Sigmoid colon (tissue), 7 donors: ENCODE data around the gene LDB2. TPM values are rescaled to one million over a fixed set of nuclear protein-coding genes. Genes with fewer than 3 reads are reported as not detected.

ENCODE experiments used
- DNase-seq: peaks from one replicate; pipeline ENCODE4 v3.0.0-alpha.2; 2019
- H3K27ac ChIP-seq, 4 donors: fragments of 200-600 bp; sonication (generic); one replicate each; pipeline ENCODE4 v1.5.1; 2016 to 2019; ENCODE audit warnings: mild to moderate bottlenecking in 1 of 4
- H3K27me3 ChIP-seq, 3 donors: fragments of 200-600 bp; sonication (generic); one replicate each; pipeline ENCODE4 v1.5.1; 2019; ENCODE audit warnings: mild to moderate bottlenecking in 1 of 3
- H3K36me3 ChIP-seq, 4 donors: fragments of 200-600 bp; sonication (generic); one replicate each; pipeline ENCODE4 v1.5.1; 2016 to 2019
- H3K4me1 ChIP-seq, 4 donors: fragments of 200-600 bp; sonication (generic); one replicate each; pipeline ENCODE4 v1.5.1; 2017 to 2019
- H3K4me3 ChIP-seq, 4 donors: fragments of 200-600 bp; sonication (generic); one replicate each; pipeline ENCODE4 v1.5.1; 2017 to 2019; ENCODE audit warnings: mild to moderate bottlenecking in 2 of 4, moderate library complexity in 1 of 4
- H3K9me3 ChIP-seq, 4 donors: fragments of 200-600 bp in 3 of 4; sonication (generic) in 3 of 4; one replicate each; pipeline versions ENCODE4 v1.5.1 to v1.6.1; 2013 to 2019
- CTCF ChIP-seq, 4 experiments: fragments of 450-650 bp in 3 of 4; fragments of 200-600 bp in 1 of 4; IDR thresholded peaks; one replicate each; pipeline ENCODE4 v1.5.1; 2016 to 2019; ENCODE audit warnings: antibody characterized with exemption in 4 of 4, mild to moderate bottlenecking in 3 of 4, moderate library complexity in 2 of 4
- EP300 ChIP-seq, 4 donors: sonication (generic); formaldehyde crosslinking; IDR thresholded peaks; one replicate each; pipeline ENCODE4 v1.6.1; 2017; ENCODE audit warnings: antibody characterized with exemption in 4 of 4
- POLR2A ChIP-seq, 2 donors: fragments of 450-650 bp; IDR thresholded peaks; one replicate each; pipeline ENCODE4 v1.6.1; 2016; ENCODE audit warnings: antibody characterized with exemption in 2 of 2, mild to moderate bottlenecking in 2 of 2, moderate library complexity in 2 of 2
- POLR2AphosphoS5 ChIP-seq, 4 donors: sonication (generic); formaldehyde crosslinking; IDR thresholded peaks; one replicate each; pipeline ENCODE4 v1.6.1; 2017; ENCODE audit warnings: antibody characterized with exemption in 4 of 4
- WGBS, 2 donors: extraction: QIAGEN DNeasy Blood & Tissue Kit; methylation state at CpG; one replicate each; pipeline ENCODE4 v1.1.7; 2013; 5-methylcytosine and 5-hydroxymethylcytosine counted together
- intact Hi-C: fragments of 100-400 bp; cut with DNase I; formaldehyde crosslinking; loops from one replicate; pipeline ENCODE4 v1.15.1; 2023
- polyA plus RNA-seq, 3 donors: library from polyadenylated mRNA; stranded (reverse); fragments of 200-250 nt; gene quantifications; one replicate each; pipeline ENCODE4 v1.2.3, GENCODE V29; 2013
- total RNA-seq, 4 donors: library from RNA; depleted of rRNA; stranded (reverse); fragments of >200 nt; gene quantifications; one replicate each; pipeline ENCODE4 v1.1.0, GENCODE V29; 2016
- donor health status: healthy with polysubstance abuse.
- donor health status: Bipolar disorder and iron deficiency.
- donor health status: healthy.

LDB2 gene
- total and polyA plus RNA-seq, 7 donors = 2.1 to 28.5 (median 18.3) TPM

GRCh38 chr4:16677001-16677944, 221.2 kb downstream of the LDB2 start:
- 85 to 89% methylated on average over 5 of the region's 5 CpGs for WGBS, 2 donors
- no peaks in the 10 kb centered on the region for H3K9me3 ChIP-seq

GRCh38 chr4:16676230-16676770, 222.1 kb downstream of the LDB2 start:
- Histone ChIP-seq H3K9me3 (no peaks in the 10 kb centered on the region), H3K36me3 (no peaks in the 10 kb centered on the region), H3K4me3 (no peak overlapping the region), H3K27me3 (no peaks in the 10 kb centered on the region), H3K27ac (no peak overlapping the region), H3K4me1 (peaks cover 0 to 6% (median 1%) of the 10 kb centered on the region in 4 donors)
- 75 to 82% methylated on average over 3 of the region's 3 CpGs for WGBS, 2 donors
- DNase-seq = no peak
- no peak for TF ChIP-seq POLR2A (IDR thresholded peaks at IDR 0.05)
- TF ChIP-seq POLR2AphosphoS5 (IDR thresholded peaks at IDR 0.05) = no peak
- TF ChIP-seq EP300 (IDR thresholded peaks at IDR 0.05) = no peak
- no peak for TF ChIP-seq CTCF (IDR thresholded peaks at IDR 0.05)
- intact Hi-C loops = no loop called here

More at GRCh38 chr4:16677001-16677944, 221.2 kb downstream of the LDB2 start:
- Histone ChIP-seq H3K4me3 (no peak overlapping the region), H3K27me3 (no peaks in the 10 kb centered on the region), H3K36me3 (no peaks in the 10 kb centered on the region), H3K4me1 (peaks cover 0 to 2% (median under 1%) of the 10 kb centered on the region in 4 donors), H3K27ac (no peak overlapping the region)
- TF ChIP-seq POLR2AphosphoS5 (IDR thresholded peaks at IDR 0.05) = no peak
- TF ChIP-seq POLR2A (IDR thresholded peaks at IDR 0.05) = no peak
- TF ChIP-seq EP300 (IDR thresholded peaks at IDR 0.05) = no peak
- no peak for TF ChIP-seq CTCF (IDR thresholded peaks at IDR 0.05)
- DNase-seq = no peak
- intact Hi-C loops = no loop called here

- no peak overlapping the region for H3K27ac ChIP-seq
- H3K9me3 ChIP-seq = no peaks in the 10 kb centered on the region
- TF ChIP-seq POLR2AphosphoS5 (IDR thresholded peaks at IDR 0.05) = no peak
- no peak for TF ChIP-seq CTCF (IDR thresholded peaks at IDR 0.05)
- TF ChIP-seq POLR2A (IDR thresholded peaks at IDR 0.05) = no peak
- 74 to 79% methylated on average over 7 of the region's 7 CpGs for WGBS, 2 donors
- no peaks in the 10 kb centered on the region for H3K36me3 ChIP-seq
- peaks cover 0 to 6% (median 1%) of the 10 kb centered on the region in 4 donors for H3K4me1 ChIP-seq
- no peak overlapping the region for H3K4me3 ChIP-seq
- no peaks in the 10 kb centered on the region for H3K27me3 ChIP-seq
- intact Hi-C loops = no loop called here
- no peak for DNase-seq
Observed at GRCh38 chr4:16674082-16674481, 224.4 kb downstream of the LDB2 start.

- Histone ChIP-seq H3K4me3 (no peak overlapping the region), H3K4me1 (peaks cover 0 to 6% (median 1%) of the 10 kb centered on the region in 4 donors), H3K27ac (peak overlapping the region in 2 of 4 donors; percentile 16 to 20), H3K9me3 (no peaks in the 10 kb centered on the region), H3K36me3 (no peaks in the 10 kb centered on the region), H3K27me3 (no peaks in the 10 kb centered on the region)
- intact Hi-C loops = no loop called here
- DNase-seq = no peak
- TF ChIP-seq POLR2A (IDR thresholded peaks at IDR 0.05) = no peak
- TF ChIP-seq POLR2AphosphoS5 (IDR thresholded peaks at IDR 0.05) = no peak
- TF ChIP-seq EP300 (IDR thresholded peaks at IDR 0.05) = no peak
- TF ChIP-seq CTCF (IDR thresholded peaks at IDR 0.05) = no peak
- WGBS, 2 donors = 61 to 63% methylated on average over 2 of the region's 2 CpGs
Observed at GRCh38 chr4:16672421-16672820, 226.0 kb downstream of the LDB2 start.
